ENCODE measurements around the gene STK32B.

GRCh38 chr4:5276475-5277075, 225.3 kb downstream of the STK32B start:
- TF ChIP-seq POLR2A (IDR thresholded peaks at IDR 0.05; ENCODE audit: low read length) (no peak), GATA1 (IDR thresholded peaks at IDR 0.05; ENCODE audit: low read depth, low read length) (no peak)
